IMR-90 (cell line): Measurements from ENCODE around the gene CALHM1. TPM values are rescaled to one million over a fixed set of nuclear protein-coding genes. Genes with fewer than 3 reads are reported as not detected.

ENCODE experiments used
- ATAC-seq: fragments of 200-7000 bp; cut with Tn5 transposase; 2 replicates; pipeline ENCODE4 v1.9.1; 2020; ENCODE audit warnings: low read depth, mild to moderate bottlenecking, moderate library complexity
- BruUV-seq: library from RNA; stranded (reverse); fragments of 400-500 nt; replicated peaks from 2 replicates; lab custom pipeline; 2021; lab: Mats Ljungman, UMichigan
- CTCF ChIA-PET: fragments of 300-600 bp; formaldehyde crosslinking; extraction: SDS; loops from one replicate; lab custom pipeline; 2021; ENCODE audit warnings: antibody characterized with exemption; lab: Yijun Ruan, JAX
- POLR2A ChIA-PET: fragments of 300-600 bp; sonication (Branson Sonifier 250); formaldehyde crosslinking; loops from one replicate; lab custom pipeline; 2022; ENCODE audit warnings: antibody characterized with exemption; ENCODE audit not compliant: unreplicated experiment; lab: Charles Lee
- DNase-seq: peaks from one replicate; pipeline ENCODE4 v3.0.0; 2013
- H2AFZ ChIP-seq: replicated peaks from 2 replicates; pipeline ENCODE3; 2013; ENCODE audit warnings: low read length, mild to moderate bottlenecking; ENCODE audit not compliant: poor library complexity
- H2AK5ac ChIP-seq: 2 replicates; pipeline ENCODE4 v1.6.1; 2013; ENCODE audit warnings: low read depth, low read length, inconsistent platforms
- H2AK9ac ChIP-seq: replicated peaks from 2 replicates; pipeline ENCODE3; 2013; ENCODE audit warnings: mild to moderate bottlenecking, low read depth, low read length, moderate library complexity; ENCODE audit not compliant: poor library complexity
- H2BK120ac ChIP-seq: 2 replicates; pipeline ENCODE4 v1.6.1; 2013; ENCODE audit warnings: low read depth, low read length, inconsistent platforms
- H2BK15ac ChIP-seq: 3 replicates; pipeline ENCODE4 v1.6.1; 2013; ENCODE audit warnings: low read depth, low read length, inconsistent platforms
- H2BK20ac ChIP-seq: 2 replicates; pipeline ENCODE4 v1.6.1; 2013; ENCODE audit warnings: low read depth, mild to moderate bottlenecking, inconsistent platforms, low read length, moderate library complexity
- H2BK5ac ChIP-seq: 2 replicates; pipeline ENCODE4 v1.6.1; 2013; ENCODE audit warnings: mild to moderate bottlenecking, low read depth, low read length, inconsistent platforms; ENCODE audit not compliant: poor library complexity, severe bottlenecking
- H3K14ac ChIP-seq: replicated peaks from 2 replicates; pipeline ENCODE4 v1.6.1; 2013; ENCODE audit warnings: low read depth, low read length, inconsistent platforms
- H3K18ac ChIP-seq: 2 replicates; pipeline ENCODE4 v1.6.1; 2013; ENCODE audit warnings: low read depth, low read length, control low read depth
- H3K23ac ChIP-seq: 2 replicates; pipeline ENCODE4 v1.6.1; 2013; ENCODE audit warnings: low read depth, low read length, inconsistent platforms
- H3K27ac ChIP-seq: 2 replicates; pipeline ENCODE4 v1.5.1; 2013; ENCODE audit warnings: mild to moderate bottlenecking, control low read depth, low read length; ENCODE audit not compliant: insufficient read depth
- H3K27me3 ChIP-seq: 2 replicates; pipeline ENCODE4 v1.6.1; 2013; ENCODE audit warnings: low read length; ENCODE audit not compliant: control insufficient read depth, insufficient read depth
- H3K36me3 ChIP-seq: 2 replicates; pipeline ENCODE4 v1.6.1; 2013; ENCODE audit warnings: low read length, mixed read lengths; ENCODE audit not compliant: control insufficient read depth, insufficient read depth
- H3K4ac ChIP-seq: 2 replicates; pipeline ENCODE4 v1.6.1; 2013; ENCODE audit warnings: low read depth, low read length, inconsistent platforms
- H3K4me1 ChIP-seq: 2 replicates; pipeline ENCODE4 v1.6.1; 2013; ENCODE audit warnings: low read length, mixed read lengths; ENCODE audit not compliant: control insufficient read depth, insufficient read depth
- H3K4me2 ChIP-seq: 2 replicates; pipeline ENCODE4 v1.6.1; 2013; ENCODE audit warnings: low read depth, mild to moderate bottlenecking, control low read depth, low read length, moderate library complexity
- H3K4me3 ChIP-seq: 2 replicates; pipeline ENCODE4 v1.5.1; 2013; ENCODE audit warnings: low read depth, mild to moderate bottlenecking, control low read depth, low read length, moderate library complexity; ENCODE audit not compliant: insufficient read depth
- H3K56ac ChIP-seq: 2 replicates; pipeline ENCODE4 v1.6.1; 2013; ENCODE audit warnings: low read length, inconsistent platforms; ENCODE audit not compliant: insufficient read depth; ENCODE audit errors: extremely low read depth
- H3K79me1 ChIP-seq, 2 experiments: 2 replicates each; pipeline ENCODE4 v1.6.1; 2013; ENCODE audit warnings: low read length in 2 of 2, inconsistent platforms in 1 of 2, low read depth in 1 of 2
- H3K9ac ChIP-seq: 2 replicates; pipeline ENCODE4 v1.6.1; 2013; ENCODE audit warnings: low read depth, low read length, control low read depth
- H3K9me1 ChIP-seq: 2 replicates; pipeline ENCODE4 v1.6.1; 2013; ENCODE audit warnings: low read length, inconsistent platforms; ENCODE audit not compliant: insufficient read depth
- H3K9me3 ChIP-seq: 2 replicates; pipeline ENCODE4 v1.6.1; 2013; ENCODE audit warnings: low read length; ENCODE audit not compliant: control insufficient read depth, insufficient read depth
- H4K20me1 ChIP-seq: 2 replicates; pipeline ENCODE4 v1.6.1; 2013; ENCODE audit warnings: low read length, inconsistent platforms; ENCODE audit not compliant: insufficient read depth
- H4K5ac ChIP-seq: 2 replicates; pipeline ENCODE4 v1.6.1; 2013; ENCODE audit warnings: mild to moderate bottlenecking, low read depth, low read length, control low read depth
- H4K8ac ChIP-seq, 2 experiments: 2 replicates each; pipeline ENCODE4 v1.6.1; 2013; ENCODE audit warnings: low read depth in 2 of 2, low read length in 2 of 2, control low read depth in 1 of 2, inconsistent platforms in 1 of 2
- H4K91ac ChIP-seq: 2 replicates; pipeline ENCODE4 v1.6.1; 2013; ENCODE audit warnings: low read depth, low read length, inconsistent platforms; ENCODE audit not compliant: insufficient read depth
- CEBPB ChIP-seq: IDR thresholded peaks from 2 replicates; pipeline ENCODE4 v1.6.1; 2012; ENCODE audit warnings: low read depth, low read length, improper control_type of control experiment
- MAFK ChIP-seq: IDR thresholded peaks from 2 replicates; pipeline ENCODE4 v1.6.1; 2012; ENCODE audit warnings: low read depth, low read length, improper control_type of control experiment
- WGBS, 2 experiments: methylation state at CpG; one replicate each; pipeline versions ENCODE4 v1.1.5 to v1.1.7; 2013; ENCODE audit warnings: missing lambda C conversion rate in 2 of 2; ENCODE audit not compliant: insufficient read length in 1 of 2; ENCODE audit errors: extremely low coverage in 2 of 2; 5-methylcytosine and 5-hydroxymethylcytosine counted together
- dilution Hi-C: fragments of 300-500 bp; cut with HindIII; formaldehyde crosslinking; loops from one replicate; pipeline ENCODE4 v1.14.3; 2018; ENCODE audit warnings: low sequenced_read_pairs; ENCODE audit not compliant: unreplicated experiment
- in situ Hi-C: fragments of 300-500 bp; cut with MboI; formaldehyde crosslinking; loops from 3 replicates; pipeline ENCODE4 v1.14.3; 2019; ENCODE audit warnings: low sequenced_read_pairs, inconsistent platforms, mixed read lengths
- intact Hi-C: fragments of 100-400 bp; cut with micrococcal nuclease; formaldehyde crosslinking; loops from 2 replicates; pipeline ENCODE4 v1.10.0; 2022
- polyA plus RNA-seq, 3 experiments: library from polyadenylated mRNA; depleted of rRNA; stranded (reverse); fragments of >200 nt; gene quantifications; 2 replicates each; pipeline ENCODE4 v1.2.3, GENCODE V29; 2012; ENCODE audit warnings: low replicate concordance in 1 of 3
- total RNA-seq: library from RNA; depleted of rRNA; stranded (reverse); fragments of >200 nt; gene quantifications from 2 replicates; pipeline ENCODE4 v1.2.3, GENCODE V29; 2012

Gene CALHM1
- total and polyA plus RNA-seq, 2 of the 4 experiments (the other 2 are of a cell fraction) = not detected

DNA sequence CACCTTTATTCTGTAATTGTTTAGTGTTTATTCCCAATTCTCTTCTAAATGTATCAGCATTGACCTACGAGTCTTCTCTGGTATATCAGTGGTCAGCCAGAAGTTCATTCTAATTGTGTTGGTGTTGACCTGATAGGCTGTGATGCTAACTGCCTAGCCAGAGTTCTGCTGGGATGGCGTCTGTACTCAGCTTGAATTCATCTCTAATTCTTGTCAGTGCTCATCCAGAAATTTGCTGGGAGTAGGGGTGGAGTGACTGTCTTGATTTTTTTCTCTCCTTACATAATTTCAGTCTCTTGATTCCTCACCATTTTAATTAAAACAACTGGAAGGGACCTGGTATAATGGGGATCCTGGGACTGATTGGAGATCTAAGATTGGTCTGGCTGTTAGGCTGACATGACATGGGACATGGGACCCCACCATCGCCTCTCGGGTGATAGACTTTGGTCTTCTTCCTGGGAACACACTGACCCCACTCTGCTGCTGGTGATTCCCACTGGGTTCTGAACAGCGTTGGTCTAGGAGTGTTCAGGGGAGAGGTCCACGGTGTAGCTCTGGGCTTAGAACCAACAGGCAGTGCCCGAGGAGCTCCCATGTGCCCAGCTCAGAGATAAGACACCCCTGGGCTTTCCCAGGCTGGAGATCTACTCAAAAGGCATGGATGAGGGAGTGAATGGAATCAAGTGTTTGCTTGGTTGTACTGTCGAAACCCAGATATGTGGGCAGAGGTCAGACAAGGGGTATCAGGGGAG lies 38.6 kb upstream of the CALHM1 start:
- TF ChIP-seq CEBPB = no peak
- TF ChIP-seq MAFK = no peak
- H3K4me2 ChIP-seq = no peak overlapping the region
- no peaks in the 10 kb centered on the region for H3K9me3 ChIP-seq
- no peak overlapping the region for H3K14ac ChIP-seq
- no peak overlapping the region for H3K9ac ChIP-seq
- no peak overlapping the region for H3K56ac ChIP-seq
- DNase-seq (no peak), ATAC-seq (no peak)
- dilution Hi-C loops (no loop called here), in situ Hi-C loops (loop anchor here (10.0 kb wide), 1 partner anchor 187 kb away; no protein-coding TSS in a partner anchor), intact Hi-C loops (no loop called here)
- H3K4me1 ChIP-seq = peaks cover 12% of the 10 kb centered on the region
- no peak overlapping the region for H3K27ac ChIP-seq
- H3K27me3 ChIP-seq = peaks cover 86% of the 10 kb centered on the region
- no peak overlapping the region for H3K18ac ChIP-seq
- POLR2A ChIA-PET = no interaction called here
- no peak overlapping the region for H2BK5ac ChIP-seq
- peaks cover 2% of the 10 kb centered on the region; the same call in 1 of the 2 replicates for H3K9me1 ChIP-seq
- H4K20me1 ChIP-seq = peaks cover 6% of the 10 kb centered on the region; the same call in 1 of the 2 replicates
- no peak overlapping the region for H4K8ac ChIP-seq
- no peak overlapping the region for H4K5ac ChIP-seq
- H2AFZ ChIP-seq = no peak overlapping the region
- BruUV-seq = no TSS peak
- H3K23ac ChIP-seq = no peak overlapping the region
- H3K36me3 ChIP-seq = no peaks in the 10 kb centered on the region
- H3K79me1 ChIP-seq = no peaks in the 10 kb centered on the region
- no peak overlapping the region for H2AK9ac ChIP-seq
- CTCF ChIA-PET = no interaction called here
- H3K4ac ChIP-seq = no peak overlapping the region
- H2BK15ac ChIP-seq = no peak overlapping the region
- no peak overlapping the region for H2BK20ac ChIP-seq
- H2BK120ac ChIP-seq = no peak overlapping the region
- 82% methylated on average over 3 of the region's 8 CpGs; no CpG with 5 or more reads in 1 of the 2 experiments for WGBS, 2 experiments
- no peak overlapping the region for H3K4me3 ChIP-seq
- H2AK5ac ChIP-seq = no peak overlapping the region
- no peak overlapping the region for H4K91ac ChIP-seq
